Fibroblast of lung (primary cell): Measurements from ENCODE around the gene ANKS1B.

Experiments used
- EZH2 ChIP-seq: IDR thresholded peaks from 2 replicates; pipeline ENCODE4 v1.5.1; 2012; ENCODE audit warnings: low read length, control low read depth, mild to moderate bottlenecking; ENCODE audit errors: missing control alignments
- TF ChIP-seq, protein P1 (sequence below), 2 donors: IDR thresholded peaks in 1 of 2; conservative IDR thresholded peaks in 1 of 2; 1 replicate in 1 of 2; 2 replicates in 1 of 2; pipeline ENCODE4 v1.5.1; 2011 to 2012; ENCODE audit warnings: low read length in 2 of 2, control low read depth in 1 of 2, inconsistent platforms in 1 of 2, low read depth in 1 of 2, mild to moderate bottlenecking in 1 of 2

DNA sequence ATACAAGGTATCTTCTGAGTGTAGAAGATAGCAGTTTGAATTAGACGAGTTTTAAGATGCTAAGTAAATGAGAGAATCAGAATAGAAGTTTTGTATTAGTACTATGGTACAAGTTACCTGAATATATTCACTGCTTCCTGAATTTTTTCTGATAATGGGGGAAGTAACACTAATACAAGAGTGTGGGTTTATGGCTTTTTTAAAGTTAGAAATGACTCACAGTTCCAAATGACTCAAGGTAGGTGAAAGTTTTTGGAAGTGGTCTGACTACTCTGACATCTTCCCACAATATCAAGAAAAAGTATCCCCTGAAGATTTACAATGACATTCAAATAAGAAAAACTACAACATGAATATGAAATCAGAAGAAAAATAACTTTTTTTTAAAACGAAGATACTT, 460.9 kb downstream of the ANKS1B start:
- TF ChIP-seq, protein P1, sequence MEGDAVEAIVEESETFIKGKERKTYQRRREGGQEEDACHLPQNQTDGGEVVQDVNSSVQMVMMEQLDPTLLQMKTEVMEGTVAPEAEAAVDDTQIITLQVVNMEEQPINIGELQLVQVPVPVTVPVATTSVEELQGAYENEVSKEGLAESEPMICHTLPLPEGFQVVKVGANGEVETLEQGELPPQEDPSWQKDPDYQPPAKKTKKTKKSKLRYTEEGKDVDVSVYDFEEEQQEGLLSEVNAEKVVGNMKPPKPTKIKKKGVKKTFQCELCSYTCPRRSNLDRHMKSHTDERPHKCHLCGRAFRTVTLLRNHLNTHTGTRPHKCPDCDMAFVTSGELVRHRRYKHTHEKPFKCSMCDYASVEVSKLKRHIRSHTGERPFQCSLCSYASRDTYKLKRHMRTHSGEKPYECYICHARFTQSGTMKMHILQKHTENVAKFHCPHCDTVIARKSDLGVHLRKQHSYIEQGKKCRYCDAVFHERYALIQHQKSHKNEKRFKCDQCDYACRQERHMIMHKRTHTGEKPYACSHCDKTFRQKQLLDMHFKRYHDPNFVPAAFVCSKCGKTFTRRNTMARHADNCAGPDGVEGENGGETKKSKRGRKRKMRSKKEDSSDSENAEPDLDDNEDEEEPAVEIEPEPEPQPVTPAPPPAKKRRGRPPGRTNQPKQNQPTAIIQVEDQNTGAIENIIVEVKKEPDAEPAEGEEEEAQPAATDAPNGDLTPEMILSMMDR (conservative IDR thresholded peaks at IDR 0.05 in 1 of 2, IDR thresholded peaks at IDR 0.05 in 1 of 2; ENCODE audit: low read depth in 1 of 2, low read length in 2 of 2), result no peak
- TF ChIP-seq EZH2, result no peak
